ENCODE results near the gene KAT5.

DNA sequence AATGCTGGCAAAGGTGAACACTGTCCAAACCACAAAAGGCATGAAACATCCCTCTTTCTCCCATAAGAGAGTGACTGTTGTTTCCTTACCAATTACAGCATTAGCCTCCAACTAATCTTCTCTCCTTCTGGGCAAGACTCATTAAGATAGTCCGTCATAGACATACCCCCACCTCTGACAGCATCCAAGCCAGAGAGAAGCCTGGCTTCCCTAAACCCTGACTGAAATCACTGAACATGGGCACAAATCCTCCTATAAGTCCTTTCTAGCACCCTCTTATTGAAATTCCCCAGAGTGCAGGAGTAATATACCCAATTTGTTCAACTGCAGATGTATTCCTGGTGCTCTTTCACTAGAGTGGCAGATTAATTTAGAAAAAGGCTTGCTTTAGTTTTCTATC is 10.2 kb downstream of the KAT5 start:
- TF ChIP-seq, protein P1, sequence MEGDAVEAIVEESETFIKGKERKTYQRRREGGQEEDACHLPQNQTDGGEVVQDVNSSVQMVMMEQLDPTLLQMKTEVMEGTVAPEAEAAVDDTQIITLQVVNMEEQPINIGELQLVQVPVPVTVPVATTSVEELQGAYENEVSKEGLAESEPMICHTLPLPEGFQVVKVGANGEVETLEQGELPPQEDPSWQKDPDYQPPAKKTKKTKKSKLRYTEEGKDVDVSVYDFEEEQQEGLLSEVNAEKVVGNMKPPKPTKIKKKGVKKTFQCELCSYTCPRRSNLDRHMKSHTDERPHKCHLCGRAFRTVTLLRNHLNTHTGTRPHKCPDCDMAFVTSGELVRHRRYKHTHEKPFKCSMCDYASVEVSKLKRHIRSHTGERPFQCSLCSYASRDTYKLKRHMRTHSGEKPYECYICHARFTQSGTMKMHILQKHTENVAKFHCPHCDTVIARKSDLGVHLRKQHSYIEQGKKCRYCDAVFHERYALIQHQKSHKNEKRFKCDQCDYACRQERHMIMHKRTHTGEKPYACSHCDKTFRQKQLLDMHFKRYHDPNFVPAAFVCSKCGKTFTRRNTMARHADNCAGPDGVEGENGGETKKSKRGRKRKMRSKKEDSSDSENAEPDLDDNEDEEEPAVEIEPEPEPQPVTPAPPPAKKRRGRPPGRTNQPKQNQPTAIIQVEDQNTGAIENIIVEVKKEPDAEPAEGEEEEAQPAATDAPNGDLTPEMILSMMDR (IDR thresholded peaks at IDR 0.05): no peak
- no peak for TF ChIP-seq POLR2A (IDR thresholded peaks at IDR 0.05)

All from adrenal gland (tissue), 5 donors.